B cell (primary cell): ENCODE results near the gene GMPS. TPM values are rescaled to one million over a fixed set of nuclear protein-coding genes. Genes with fewer than 3 reads are reported as not detected.

ENCODE experiments used
- ATAC-seq: fragments of 200-7000 bp; cut with Tn5 transposase; one replicate; pipeline ENCODE4 v1.10.0; 2021; ENCODE audit warnings: low read depth, mild to moderate bottlenecking, moderate number of reproducible peaks, moderate library complexity
- CTCF ChIA-PET: fragments of 350-600 bp; sonication (Branson Sonifier 250); formaldehyde crosslinking; loops from one replicate; lab custom pipeline; 2021; ENCODE audit warnings: antibody characterized with exemption, inconsistent platforms; lab: Charles Lee
- POLR2A ChIA-PET: fragments of 350-600 bp; sonication (Branson Sonifier 250); formaldehyde crosslinking; loops from one replicate; lab custom pipeline; 2021; ENCODE audit warnings: antibody characterized with exemption; lab: Charles Lee
- DNase-seq: peaks from one replicate; pipeline ENCODE4 v3.0.0; 2013
- H2AFZ ChIP-seq: 2 replicates; pipeline ENCODE4 v1.6.1; 2012; ENCODE audit warnings: mild to moderate bottlenecking, low read depth, low read length; ENCODE audit not compliant: insufficient read depth, poor library complexity, severe bottlenecking
- H3K27ac ChIP-seq, 2 donors: 1 replicate in 1 of 2; 2 replicates in 1 of 2; pipeline ENCODE4 v1.5.1; 2012 to 2013; ENCODE audit warnings: low read length in 2 of 2, mild to moderate bottlenecking in 2 of 2, moderate library complexity in 1 of 2
- H3K27me3 ChIP-seq, 4 experiments: fragments of 200-600 bp in 1 of 4; sonication (generic) in 1 of 4; replicated peaks in 1 of 4; 1 replicate in 2 of 4; 2 replicates in 2 of 4; pipeline versions ENCODE4 v1.6.1 to v1.7.0; 2013 to 2016; ENCODE audit warnings: low read length in 3 of 4, mild to moderate bottlenecking in 2 of 4, mixed read lengths in 1 of 4, moderate library complexity in 1 of 4; ENCODE audit not compliant: insufficient read depth in 4 of 4, control insufficient read depth in 3 of 4; ENCODE audit errors: control extremely low read depth in 1 of 4
- H3K36me3 ChIP-seq, 2 experiments: replicated peaks in 1 of 2; 1 replicate in 1 of 2; 2 replicates in 1 of 2; pipeline versions ENCODE4 v1.6.1 to v1.7.1; 2013; ENCODE audit warnings: low read length in 1 of 2; ENCODE audit not compliant: insufficient read depth in 2 of 2, control insufficient read depth in 1 of 2; ENCODE audit errors: control extremely low read depth in 1 of 2, extremely low read depth in 1 of 2
- H3K4me1 ChIP-seq, 2 donors: fragments of 200-600 bp in 1 of 2; sonication (generic) in 1 of 2; 1 replicate in 1 of 2; 2 replicates in 1 of 2; pipeline versions ENCODE4 v1.5.1 to v1.6.1; 2013 to 2017; ENCODE audit warnings: low read length in 2 of 2; ENCODE audit not compliant: control insufficient read depth in 2 of 2, insufficient read depth in 2 of 2
- H3K4me2 ChIP-seq: replicated peaks from 2 replicates; pipeline ENCODE3; 2012; ENCODE audit warnings: mild to moderate bottlenecking, low read depth, low read length; ENCODE audit not compliant: poor library complexity, severe bottlenecking
- H3K4me3 ChIP-seq, 5 experiments: fragments of 200-600 bp in 1 of 5; sonication (generic) in 1 of 5; 1 replicate in 3 of 5; 2 replicates in 2 of 5; pipeline versions ENCODE4 v1.5.1 to v1.7.0; 2011 to 2016; ENCODE audit warnings: low read length in 4 of 5, mild to moderate bottlenecking in 4 of 5, low read depth in 2 of 5, control low read depth in 1 of 5, moderate library complexity in 1 of 5; ENCODE audit not compliant: insufficient read depth in 1 of 5; ENCODE audit errors: control extremely low read depth in 1 of 5, extremely low read depth in 1 of 5
- H3K79me2 ChIP-seq: fragments of 200-600 bp; sonication (generic); one replicate; pipeline ENCODE4 v1.6.0; 2016; ENCODE audit warnings: low read length; ENCODE audit not compliant: control insufficient read depth, insufficient read depth
- H3K9ac ChIP-seq: fragments of 200-600 bp; sonication (generic); 2 replicates; pipeline ENCODE4 v1.6.1; 2017; ENCODE audit warnings: mild to moderate bottlenecking, low read length, moderate library complexity
- H3K9me3 ChIP-seq, 3 donors: one replicate each; pipeline versions ENCODE4 v1.6.1 to v1.7.1; 2013; ENCODE audit warnings: low read length in 2 of 3; ENCODE audit not compliant: control insufficient read depth in 2 of 3, insufficient read depth in 1 of 3; ENCODE audit errors: control extremely low read depth in 1 of 3
- H4K20me1 ChIP-seq: 2 replicates; pipeline ENCODE4 v1.6.0; 2012; ENCODE audit warnings: mild to moderate bottlenecking, low read length; ENCODE audit not compliant: insufficient read depth, control insufficient read depth, poor library complexity, severe bottlenecking
- H3K27ac Mint-ChIP-seq: one replicate; pipeline ENCODE4 v1.8.0; 2021; ENCODE audit warnings: mixed read lengths
- H3K27me3 Mint-ChIP-seq: one replicate; pipeline ENCODE4 v1.8.0; 2021; ENCODE audit warnings: mixed read lengths
- H3K4me1 Mint-ChIP-seq: one replicate; pipeline ENCODE4 v1.8.0; 2021; ENCODE audit warnings: mixed read lengths
- H3K4me3 Mint-ChIP-seq: one replicate; pipeline ENCODE4 v1.8.0; 2021; ENCODE audit warnings: mixed read lengths
- H3K9me3 Mint-ChIP-seq: one replicate; pipeline ENCODE4 v1.8.0; 2022; ENCODE audit warnings: mixed read lengths; ENCODE audit not compliant: insufficient read depth
- CTCF ChIP-seq: fragments of 200-600 bp; IDR thresholded peaks from one replicate; pipeline ENCODE4 v1.8.0; 2022; ENCODE audit warnings: antibody characterized with exemption, mild to moderate bottlenecking
- EZH2 ChIP-seq: IDR thresholded peaks from 2 replicates; pipeline ENCODE4 v1.6.1; 2012; ENCODE audit warnings: borderline replicate concordance, low read depth, mild to moderate bottlenecking, moderate library complexity, low read length; ENCODE audit not compliant: insufficient read depth, poor library complexity, severe bottlenecking
- WGBS: methylation state at CpG from one replicate; pipeline ENCODE4 v1.1.5; 2013; ENCODE audit warnings: missing lambda C conversion rate; ENCODE audit not compliant: insufficient coverage; 5-methylcytosine and 5-hydroxymethylcytosine counted together
- intact Hi-C: fragments of 100-400 bp; cut with micrococcal nuclease; formaldehyde crosslinking; loops from one replicate; pipeline ENCODE4 v1.10.0; 2022
- polyA plus RNA-seq: library from polyadenylated mRNA; depleted of rRNA; stranded (reverse); fragments of >200 nt; gene quantifications from 2 replicates; pipeline ENCODE4 v1.2.3, GENCODE V29; 2012
- total RNA-seq, 2 donors: library from RNA; stranded (reverse); fragments of 120-200 nt in 1 of 2; gene quantifications; 1 replicate in 1 of 2; 2 replicates in 1 of 2; pipeline versions ENCODE4 v1.2.3 to v1.2.4, GENCODE V29; 2013 to 2022

GMPS gene
- total and polyA plus RNA-seq, 2 donors (not counting 1 experiment from before 2014, with no cell fraction given): 12.0 to 30.8 TPM

DNA sequence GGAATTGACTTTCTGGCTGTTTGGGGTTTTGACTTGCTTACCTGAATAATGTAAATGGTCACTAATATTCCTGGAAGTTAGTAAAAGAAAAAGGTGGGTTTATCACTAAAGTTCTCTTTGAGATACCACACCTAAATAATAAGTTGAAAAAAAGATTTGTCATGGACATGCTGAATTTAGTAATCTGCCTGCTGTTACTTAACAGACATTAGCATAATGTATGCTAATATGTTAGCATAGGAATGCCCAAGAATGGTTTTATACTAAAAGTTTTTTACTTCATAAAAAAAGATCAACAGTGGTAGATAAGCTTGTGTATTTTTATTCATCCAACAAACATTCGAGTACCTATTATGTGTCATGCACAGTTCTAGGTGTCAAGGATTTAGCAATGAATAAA, 36.5 kb downstream of the GMPS start:
- no CpG with 5 or more reads among the region's 1 CpG for WGBS
- no peaks in the 10 kb centered on the region for H3K9me3 ChIP-seq
- H3K79me2 ChIP-seq: no peaks in the 10 kb centered on the region
- no peak overlapping the region for H3K9ac ChIP-seq
- H4K20me1 ChIP-seq: no peaks in the 10 kb centered on the region
- ATAC-seq: no peak
- H3K4me1 ChIP-seq: peaks cover 0 to 4% of the 10 kb centered on the region in 2 donors
- no peak overlapping the region for H3K4me2 ChIP-seq
- no peak for DNase-seq
- ChIA-PET CTCF (no interaction called here), POLR2A (no interaction called here)
- H3K9me3 Mint-ChIP-seq: no peaks in the 10 kb centered on the region
- H2AFZ ChIP-seq: no peak overlapping the region
- TF ChIP-seq CTCF: no peak
- TF ChIP-seq EZH2: no peak
- H3K27ac Mint-ChIP-seq: no peak overlapping the region
- peaks cover 5 to 33% of the 10 kb centered on the region in 2 experiments for H3K36me3 ChIP-seq
- H3K27me3 ChIP-seq: no peaks in the 10 kb centered on the region
- H3K4me1 Mint-ChIP-seq: peaks cover 9% of the 10 kb centered on the region
- no peak overlapping the region for H3K4me3 ChIP-seq
- intact Hi-C loops: no loop called here
- no peak overlapping the region for H3K27ac ChIP-seq
- H3K4me3 Mint-ChIP-seq: no peak overlapping the region
- H3K27me3 Mint-ChIP-seq: no peaks in the 10 kb centered on the region

- intact Hi-C loops: no loop called here
- no peak overlapping the region for H3K4me2 ChIP-seq
- H3K27ac ChIP-seq: no peak overlapping the region
- no peaks in the 10 kb centered on the region for H3K79me2 ChIP-seq
- no peaks in the 10 kb centered on the region for H4K20me1 ChIP-seq
- H3K4me3 ChIP-seq: no peak overlapping the region
- Mint-ChIP-seq H3K4me3 (no peak overlapping the region), H3K9me3 (no peaks in the 10 kb centered on the region), H3K27me3 (no peaks in the 10 kb centered on the region), H3K4me1 (peaks cover 9% of the 10 kb centered on the region), H3K27ac (no peak overlapping the region)
- 75% methylated on average over 2 of the region's 4 CpGs for WGBS
- DNase-seq: no peak
- H2AFZ ChIP-seq: no peak overlapping the region
- CTCF ChIA-PET: no interaction called here
- H3K9me3 ChIP-seq: no peaks in the 10 kb centered on the region
- POLR2A ChIA-PET: no interaction called here
- H3K27me3 ChIP-seq: no peaks in the 10 kb centered on the region
- TF ChIP-seq CTCF (no peak), EZH2 (no peak)
- H3K36me3 ChIP-seq: peaks cover 1 to 36% of the 10 kb centered on the region in 2 experiments
- no peak overlapping the region for H3K9ac ChIP-seq
- no peak for ATAC-seq
- H3K4me1 ChIP-seq: peaks cover 0 to 4% of the 10 kb centered on the region in 2 donors
These were observed 37.6 kb downstream of the GMPS start for GRCh38 chr3:155908086-155908485.
